ENCODE results near the gene ERC2.

Gene ERC2

GRCh38 chr3:56339244-56339643 is 129.0 kb downstream of the ERC2 start:
- TF ChIP-seq, protein P1, sequence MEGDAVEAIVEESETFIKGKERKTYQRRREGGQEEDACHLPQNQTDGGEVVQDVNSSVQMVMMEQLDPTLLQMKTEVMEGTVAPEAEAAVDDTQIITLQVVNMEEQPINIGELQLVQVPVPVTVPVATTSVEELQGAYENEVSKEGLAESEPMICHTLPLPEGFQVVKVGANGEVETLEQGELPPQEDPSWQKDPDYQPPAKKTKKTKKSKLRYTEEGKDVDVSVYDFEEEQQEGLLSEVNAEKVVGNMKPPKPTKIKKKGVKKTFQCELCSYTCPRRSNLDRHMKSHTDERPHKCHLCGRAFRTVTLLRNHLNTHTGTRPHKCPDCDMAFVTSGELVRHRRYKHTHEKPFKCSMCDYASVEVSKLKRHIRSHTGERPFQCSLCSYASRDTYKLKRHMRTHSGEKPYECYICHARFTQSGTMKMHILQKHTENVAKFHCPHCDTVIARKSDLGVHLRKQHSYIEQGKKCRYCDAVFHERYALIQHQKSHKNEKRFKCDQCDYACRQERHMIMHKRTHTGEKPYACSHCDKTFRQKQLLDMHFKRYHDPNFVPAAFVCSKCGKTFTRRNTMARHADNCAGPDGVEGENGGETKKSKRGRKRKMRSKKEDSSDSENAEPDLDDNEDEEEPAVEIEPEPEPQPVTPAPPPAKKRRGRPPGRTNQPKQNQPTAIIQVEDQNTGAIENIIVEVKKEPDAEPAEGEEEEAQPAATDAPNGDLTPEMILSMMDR (conservative IDR thresholded peaks at IDR 0.05; ENCODE audit: control insufficient read depth, insufficient read depth, low read depth, low read length) = no peak
- DNase-seq (ENCODE audit: low read depth) = no peak
- H3K4me3 ChIP-seq (ENCODE audit: control insufficient read depth, low read depth, low read length) = no peak overlapping the region

GRCh38 chr3:56336023-56336422 is 132.2 kb downstream of the ERC2 start:
- no peak overlapping the region for H3K4me3 ChIP-seq (ENCODE audit: control insufficient read depth, low read depth, low read length)
- DNase-seq (ENCODE audit: low read depth) = no peak
- TF ChIP-seq, protein P1 (conservative IDR thresholded peaks at IDR 0.05; ENCODE audit: control insufficient read depth, insufficient read depth, low read depth, low read length) = no peak

DNA sequence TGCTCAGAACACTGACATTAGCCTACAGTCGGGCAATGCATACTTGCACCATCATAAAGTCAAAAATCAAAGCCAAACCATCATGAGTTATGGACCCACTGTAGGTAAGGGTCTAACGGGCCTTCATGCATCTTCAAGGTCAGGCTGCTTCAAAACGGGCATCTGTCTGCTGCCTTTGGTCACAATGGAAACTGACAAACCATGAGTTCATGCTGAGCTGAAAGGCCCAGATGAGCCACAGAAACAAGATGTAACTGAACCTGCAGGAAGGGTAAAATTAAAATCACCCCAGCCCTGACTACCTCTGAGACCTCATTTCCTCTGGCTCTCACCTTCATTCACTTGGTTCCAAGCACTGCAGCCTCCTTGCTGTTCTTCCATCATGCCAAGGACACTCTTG is 143.8 kb downstream of the ERC2 start:
- no peak for DNase-seq (ENCODE audit: low read depth)
- TF ChIP-seq, protein P1 (conservative IDR thresholded peaks at IDR 0.05; ENCODE audit: control insufficient read depth, insufficient read depth, low read depth, low read length) = no peak
- H3K4me3 ChIP-seq (ENCODE audit: control insufficient read depth, low read depth, low read length) = no peak overlapping the region

GRCh38 chr3:56323986-56324420 is 144.3 kb downstream of the ERC2 start:
- peak; percentile 60 for DNase-seq (ENCODE audit: low read depth)
- no peak overlapping the region for H3K4me3 ChIP-seq (ENCODE audit: control insufficient read depth, low read depth, low read length)
- TF ChIP-seq, protein P1 (conservative IDR thresholded peaks at IDR 0.05; ENCODE audit: control insufficient read depth, insufficient read depth, low read depth, low read length) = no peak

GRCh38 chr3:56322862-56323261 is 145.4 kb downstream of the ERC2 start:
- TF ChIP-seq, protein P1 (conservative IDR thresholded peaks at IDR 0.05; ENCODE audit: control insufficient read depth, insufficient read depth, low read depth, low read length) = no peak
- no peak for DNase-seq (ENCODE audit: low read depth)
- no peak overlapping the region for H3K4me3 ChIP-seq (ENCODE audit: control insufficient read depth, low read depth, low read length)

DNA sequence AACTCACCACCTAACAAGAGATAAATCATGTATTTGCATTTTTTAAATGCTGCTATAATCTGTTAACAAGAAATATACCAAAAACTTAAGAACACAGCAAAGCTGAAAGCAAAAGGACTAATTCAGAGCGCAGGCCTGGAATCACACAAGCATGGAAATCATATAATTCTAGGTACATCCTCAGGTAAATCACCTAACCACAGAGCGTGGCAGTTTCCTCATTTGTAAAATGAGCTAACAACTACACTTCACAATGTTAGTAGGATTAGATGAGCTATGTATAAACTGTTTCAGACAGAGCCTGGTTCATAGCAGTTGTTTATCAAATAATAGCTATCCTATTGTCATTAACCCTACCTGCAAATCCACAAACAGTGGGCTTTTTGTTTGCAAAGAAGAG is 146.4 kb downstream of the ERC2 start:
- H3K4me3 ChIP-seq (ENCODE audit: control insufficient read depth, low read depth, low read length) = no peak overlapping the region
- no peak for DNase-seq (ENCODE audit: low read depth)
- TF ChIP-seq, protein P1 (conservative IDR thresholded peaks at IDR 0.05; ENCODE audit: control insufficient read depth, insufficient read depth, low read depth, low read length) = no peak

DNA sequence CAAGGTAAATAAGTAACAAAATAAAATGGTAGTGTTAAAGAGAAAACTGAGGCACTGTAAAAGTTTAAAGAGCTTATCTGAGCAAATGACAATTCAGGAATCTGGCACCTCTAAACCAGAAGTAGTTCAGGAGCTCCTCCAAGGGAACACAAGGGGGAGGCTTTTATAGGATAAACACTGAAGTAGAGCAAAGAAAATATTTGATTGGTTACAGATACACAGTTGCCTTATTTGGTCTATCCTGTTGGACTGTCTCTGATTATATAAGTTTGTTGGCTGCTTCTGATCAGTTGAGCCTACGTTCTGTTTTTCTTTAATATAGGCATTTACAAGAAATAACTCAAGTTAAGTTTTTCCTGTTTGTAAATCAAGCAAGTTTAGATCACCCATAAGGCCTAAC is 146.9 kb downstream of the ERC2 start:
- TF ChIP-seq, protein P1 (conservative IDR thresholded peaks at IDR 0.05; ENCODE audit: control insufficient read depth, insufficient read depth, low read depth, low read length) = no peak
- DNase-seq (ENCODE audit: low read depth) = no peak
- no peak overlapping the region for H3K4me3 ChIP-seq (ENCODE audit: control insufficient read depth, low read depth, low read length)

Data from fibroblast of mammary gland (primary cell).